CD4-positive, alpha-beta T cell treated with Interleukin-6 for 4 hours (primary cell): ENCODE data around the gene DHX8.
A peak's percentile ranks its signal among the peaks of the same experiment; 100 is the strongest.

Source experiments
- DNase-seq: peaks from one replicate; pipeline ENCODE4 v3.0.0-alpha.2; 2020; ENCODE audit warnings: mixed read lengths

The DHX8 gene

DNA sequence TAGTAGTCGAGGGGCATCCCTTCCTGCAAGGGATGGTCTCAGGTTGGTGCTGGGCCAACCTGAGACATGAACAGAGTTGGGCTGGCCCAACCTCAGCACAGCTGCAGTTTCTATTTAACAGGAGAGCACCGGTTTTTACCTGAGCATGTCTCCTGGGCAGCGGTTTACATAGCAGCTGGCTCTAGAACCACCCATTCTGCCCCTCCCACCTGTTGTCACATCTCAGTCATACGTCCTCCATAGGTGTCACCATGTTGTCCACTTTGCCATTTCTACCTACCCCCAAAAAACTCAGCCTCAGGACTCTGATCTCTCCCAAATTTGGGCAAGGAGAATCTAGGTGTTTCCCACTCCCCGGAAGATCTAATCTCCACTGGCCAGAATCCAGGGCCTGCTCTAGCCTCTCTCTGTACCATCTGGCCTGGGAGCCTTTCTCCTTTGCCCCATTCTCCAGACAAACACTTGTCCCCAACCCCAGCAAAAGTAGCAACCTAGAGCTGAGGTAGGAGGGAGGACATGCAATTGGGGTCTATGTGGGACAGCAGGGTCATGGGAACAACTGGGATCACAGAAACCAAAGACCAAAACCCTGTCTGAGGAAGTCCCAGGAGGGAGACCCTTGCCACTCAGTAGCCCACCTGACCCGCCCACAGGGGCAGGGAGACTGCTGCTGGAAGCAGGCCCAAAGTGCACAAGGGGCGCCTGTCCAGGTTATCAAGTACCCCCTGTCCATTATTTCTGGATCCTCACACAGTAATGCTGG, 43.3 kb downstream of the DHX8 start:
- DNase-seq, result no peak

DNA sequence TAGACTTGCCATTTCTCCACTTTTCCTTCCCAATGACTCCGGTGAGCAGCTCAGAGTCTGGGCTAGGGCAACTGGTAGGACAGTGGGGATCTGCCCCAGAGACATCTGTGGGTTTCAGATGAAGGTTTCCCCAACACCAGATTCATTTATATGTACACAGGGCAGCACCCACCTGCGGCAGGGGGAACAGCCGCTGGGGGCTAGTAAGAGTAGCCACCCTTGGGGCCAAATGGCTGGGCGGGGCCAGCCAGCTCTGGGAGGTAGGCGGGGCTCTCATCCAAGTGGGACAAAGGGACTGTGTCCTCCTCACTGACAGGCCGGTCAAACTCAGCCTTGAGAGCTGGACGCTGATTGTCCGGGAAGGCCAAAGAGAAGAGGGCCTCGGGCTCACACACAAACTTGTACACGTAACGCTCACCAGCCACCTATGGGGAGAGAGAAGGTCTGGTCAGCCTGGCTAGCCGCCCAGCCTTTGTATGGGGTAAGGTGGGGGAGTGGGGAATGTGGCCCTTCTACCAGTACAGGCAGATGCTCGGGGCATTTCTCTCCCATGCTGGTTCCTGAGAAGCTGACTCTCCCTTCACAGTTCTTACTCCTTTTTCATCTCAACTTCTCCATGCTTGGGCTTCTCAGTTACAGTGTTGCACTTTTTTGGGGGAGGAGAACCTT, 44.7 kb downstream of the DHX8 start:
- no peak for DNase-seq

DNA sequence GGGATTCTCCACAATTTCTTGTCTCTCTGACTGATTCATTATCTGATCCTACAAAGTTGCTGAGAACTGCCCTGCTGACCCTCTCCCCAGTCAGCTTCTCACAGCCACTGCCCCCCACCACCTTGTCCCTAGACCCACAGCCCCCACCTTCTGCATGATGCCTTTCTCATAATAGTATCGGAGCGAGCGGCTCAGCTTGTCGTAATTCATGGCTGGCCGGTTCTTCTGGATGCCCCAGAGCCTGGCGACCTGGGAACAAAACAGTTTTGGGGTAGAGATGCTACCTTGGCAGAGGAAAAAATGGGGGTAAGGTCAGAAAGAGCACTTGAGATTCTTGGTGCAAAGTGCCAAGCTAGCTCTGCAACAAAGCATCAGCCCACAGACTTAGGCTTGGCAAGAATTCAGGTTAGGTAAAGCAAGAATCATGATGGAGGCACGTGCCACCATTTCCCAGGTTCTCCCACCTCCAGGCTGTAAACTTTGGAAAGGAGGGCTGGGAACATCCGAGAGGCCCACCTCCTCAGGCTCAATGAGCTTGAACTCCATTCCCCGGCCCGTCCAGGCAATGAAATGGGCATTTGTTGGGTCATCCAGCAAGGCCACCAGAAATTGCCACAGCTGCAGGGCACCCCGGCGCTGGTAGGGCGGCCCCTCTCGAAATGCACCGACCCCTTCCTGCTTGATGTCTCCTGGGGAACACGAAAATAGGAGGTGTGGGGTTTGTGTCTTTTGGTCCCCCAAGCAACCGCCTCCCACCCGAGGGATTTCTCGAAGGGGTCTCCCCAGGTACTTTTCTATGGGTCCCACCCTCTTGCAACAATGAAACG, 45.4 kb downstream of the DHX8 start:
- DNase-seq, result no peak

DNA sequence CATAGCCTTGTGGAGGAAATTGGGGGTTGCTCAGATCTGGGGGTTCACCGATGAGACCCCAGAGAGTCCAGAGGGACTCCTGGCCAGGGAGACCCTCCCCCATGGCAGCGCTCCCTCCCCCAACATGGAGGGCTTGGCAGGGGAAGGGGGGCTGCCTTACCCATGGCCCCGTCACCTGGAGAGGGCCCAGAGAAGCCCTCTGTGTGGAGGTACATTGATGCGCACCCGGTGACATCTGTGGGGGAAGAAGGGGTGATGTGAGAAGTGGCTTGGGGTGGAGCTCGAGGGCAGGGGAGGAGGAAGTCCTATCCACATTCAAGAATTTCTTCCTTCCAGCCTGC, 46.1 kb downstream of the DHX8 start:
- no peak for DNase-seq

DNA sequence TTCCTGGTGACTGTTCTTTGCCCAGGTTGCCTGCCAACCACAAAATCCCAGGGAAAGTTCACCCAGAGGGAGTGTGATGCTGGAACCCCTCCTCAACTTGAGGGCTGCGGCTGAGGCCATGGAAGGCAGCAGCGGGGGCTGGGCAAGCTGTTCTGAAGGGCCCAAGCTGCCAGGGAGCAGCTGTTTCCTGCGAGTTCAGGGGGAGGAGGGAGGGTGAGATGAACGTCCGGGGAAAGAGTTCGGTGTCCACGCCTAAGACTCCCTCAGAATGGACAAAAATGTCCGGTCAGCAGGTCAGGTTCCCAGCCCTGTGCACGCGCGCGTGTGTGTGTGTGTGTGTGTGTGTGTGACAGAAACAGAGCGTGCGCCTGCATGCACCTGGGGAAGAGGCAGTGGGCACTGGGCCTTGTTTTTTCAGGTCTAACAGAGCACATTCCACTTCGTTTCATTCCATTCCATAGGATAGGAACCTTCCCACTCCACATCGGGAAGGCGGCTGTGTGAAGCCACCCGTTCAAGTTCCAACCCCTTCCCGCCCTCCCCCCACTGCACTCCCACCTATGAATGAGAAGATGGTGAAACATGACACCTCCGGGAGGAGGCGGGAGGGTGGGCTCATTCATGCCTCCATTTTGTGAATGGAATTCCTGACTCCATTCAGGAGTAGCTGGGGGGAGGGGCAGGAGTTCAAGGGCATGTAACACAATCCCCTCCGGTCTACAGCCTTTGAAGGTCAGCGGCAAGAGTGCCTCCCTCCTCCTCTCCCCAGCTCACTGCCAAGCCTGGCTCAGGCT, 46.7 kb downstream of the DHX8 start:
- DNase-seq, result no peak

DNA sequence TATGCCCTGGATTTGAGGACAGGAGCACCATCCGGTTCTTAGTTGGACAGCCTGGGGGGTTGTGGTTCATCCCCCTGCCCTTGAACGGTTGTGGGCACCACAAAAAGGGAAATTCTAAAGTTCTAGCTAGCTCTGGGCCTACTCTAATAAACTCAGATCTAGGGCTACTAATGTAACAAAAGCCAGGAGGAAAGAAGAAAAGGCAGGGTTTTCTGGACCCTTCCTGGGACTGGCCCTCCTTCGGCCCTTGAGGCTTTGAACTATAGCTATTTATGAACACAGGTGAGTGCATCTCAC, 47.3 kb downstream of the DHX8 start:
- no peak for DNase-seq

DNA sequence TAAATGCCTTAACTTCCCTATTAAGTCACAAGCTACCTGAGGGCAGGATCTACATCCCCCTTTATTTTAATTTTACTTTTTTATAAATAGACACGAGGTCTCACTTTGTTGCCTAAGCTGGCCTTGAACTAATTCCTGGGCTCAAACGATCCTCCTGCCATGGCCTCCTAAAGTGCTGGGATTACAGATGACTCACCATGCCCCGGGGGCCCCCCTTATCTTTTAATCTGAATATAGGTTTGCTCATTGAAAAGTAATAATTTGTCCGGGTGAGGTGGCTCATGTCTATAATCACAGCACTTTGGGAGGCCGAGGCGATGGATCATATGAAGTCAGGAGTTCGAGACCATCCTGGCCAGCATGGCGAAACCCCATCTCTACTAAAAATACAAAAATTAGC, 48.2 kb downstream of the DHX8 start:
- DNase-seq, result no peak

DNA sequence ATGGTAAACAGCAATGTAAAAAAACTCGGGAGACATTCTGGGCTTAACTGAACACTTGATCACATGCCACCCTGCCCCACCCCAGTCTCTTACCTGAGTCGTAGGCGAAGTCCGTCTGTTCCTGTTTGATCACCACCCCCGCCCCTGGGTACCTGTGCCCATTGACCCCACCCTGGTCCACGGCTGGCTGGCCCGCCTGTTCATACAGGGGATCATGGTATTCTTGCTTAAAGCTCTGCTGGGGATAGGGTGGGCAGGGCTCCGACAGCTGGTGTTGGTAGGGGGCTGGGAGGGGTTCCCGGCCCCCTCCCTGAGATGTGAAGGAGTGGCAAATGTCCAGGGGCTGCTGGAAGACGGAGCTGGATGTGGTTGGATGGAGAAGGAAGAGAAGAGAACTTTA, 48.8 kb downstream of the DHX8 start:
- DNase-seq, result no peak

DNA sequence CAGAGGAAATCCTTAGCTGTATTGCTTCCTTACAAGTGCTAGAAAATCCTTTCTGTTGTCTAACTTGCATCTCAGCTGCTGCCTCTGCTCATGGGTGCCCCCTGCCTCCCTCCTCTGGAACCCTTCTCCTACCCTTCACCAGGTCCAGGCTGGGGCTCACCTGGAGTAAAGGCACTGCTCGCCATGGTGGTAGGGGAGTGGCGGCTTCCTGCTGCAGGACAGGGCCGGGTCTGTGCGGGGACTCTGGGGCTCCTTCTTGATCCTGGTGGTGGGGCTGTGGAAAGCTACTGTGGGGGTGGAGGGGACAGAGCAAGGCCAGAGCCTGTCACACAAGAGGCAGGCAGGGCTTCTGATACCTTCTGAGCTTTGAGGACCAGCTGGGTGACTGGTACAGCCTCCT, 49.9 kb downstream of the DHX8 start:
- DNase-seq, result no peak

DNA sequence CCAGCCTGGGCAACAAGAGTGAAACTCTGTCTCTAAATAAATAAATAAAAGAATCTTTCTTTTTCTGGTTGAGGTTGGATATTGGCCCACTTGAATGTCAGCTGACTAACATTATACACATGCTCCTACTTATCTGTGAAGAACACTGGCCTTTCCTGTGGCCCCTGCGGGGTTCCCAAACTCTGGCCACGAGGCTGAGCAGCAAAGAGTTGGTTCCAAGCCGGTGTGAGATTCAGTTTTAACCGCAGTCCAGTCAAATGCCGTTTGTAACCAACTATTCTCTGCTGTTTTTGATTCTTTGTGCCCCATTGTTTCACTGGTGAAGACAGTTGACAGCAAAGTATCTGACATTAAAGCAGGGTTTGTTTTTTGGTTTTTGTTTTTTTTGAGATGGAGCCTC, 51.1 kb downstream of the DHX8 start:
- DNase-seq, result no peak

DNA sequence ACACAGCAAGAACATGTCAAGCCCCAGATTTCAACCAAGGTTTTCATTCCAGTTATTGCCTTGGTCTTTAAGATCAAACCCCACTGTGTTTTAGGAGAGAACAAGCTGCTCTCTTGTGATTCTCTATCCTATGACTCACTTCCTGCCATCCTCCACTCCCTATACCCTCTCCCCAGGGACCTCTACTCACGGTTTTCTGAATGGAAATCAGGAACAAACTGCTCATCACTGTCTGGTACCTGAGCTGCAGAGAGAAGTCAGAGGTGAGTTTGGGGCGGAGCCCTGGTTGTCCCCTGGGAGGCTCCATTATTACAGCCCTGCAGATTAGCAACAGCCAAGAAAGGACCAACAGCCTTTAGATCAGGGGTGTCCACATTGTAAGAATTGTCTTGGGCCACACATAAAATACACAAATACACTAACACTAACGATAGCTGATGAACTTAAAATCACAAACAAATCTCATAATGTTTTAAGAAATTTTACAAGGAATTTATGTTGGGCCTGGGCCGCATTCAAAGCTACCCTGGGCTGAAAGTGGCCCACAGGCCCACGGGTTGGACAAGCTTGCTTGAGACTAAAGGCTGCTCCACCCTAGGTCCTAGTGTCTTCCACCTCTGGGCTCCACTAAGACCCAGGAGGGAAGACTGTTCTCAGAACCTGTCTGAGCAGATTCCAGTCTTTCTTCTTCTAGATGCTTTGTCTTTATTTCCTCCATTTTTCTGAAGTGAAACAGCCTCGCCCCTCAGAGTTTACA, 52.6 kb downstream of the DHX8 start:
- DNase-seq, result no peak

DNA sequence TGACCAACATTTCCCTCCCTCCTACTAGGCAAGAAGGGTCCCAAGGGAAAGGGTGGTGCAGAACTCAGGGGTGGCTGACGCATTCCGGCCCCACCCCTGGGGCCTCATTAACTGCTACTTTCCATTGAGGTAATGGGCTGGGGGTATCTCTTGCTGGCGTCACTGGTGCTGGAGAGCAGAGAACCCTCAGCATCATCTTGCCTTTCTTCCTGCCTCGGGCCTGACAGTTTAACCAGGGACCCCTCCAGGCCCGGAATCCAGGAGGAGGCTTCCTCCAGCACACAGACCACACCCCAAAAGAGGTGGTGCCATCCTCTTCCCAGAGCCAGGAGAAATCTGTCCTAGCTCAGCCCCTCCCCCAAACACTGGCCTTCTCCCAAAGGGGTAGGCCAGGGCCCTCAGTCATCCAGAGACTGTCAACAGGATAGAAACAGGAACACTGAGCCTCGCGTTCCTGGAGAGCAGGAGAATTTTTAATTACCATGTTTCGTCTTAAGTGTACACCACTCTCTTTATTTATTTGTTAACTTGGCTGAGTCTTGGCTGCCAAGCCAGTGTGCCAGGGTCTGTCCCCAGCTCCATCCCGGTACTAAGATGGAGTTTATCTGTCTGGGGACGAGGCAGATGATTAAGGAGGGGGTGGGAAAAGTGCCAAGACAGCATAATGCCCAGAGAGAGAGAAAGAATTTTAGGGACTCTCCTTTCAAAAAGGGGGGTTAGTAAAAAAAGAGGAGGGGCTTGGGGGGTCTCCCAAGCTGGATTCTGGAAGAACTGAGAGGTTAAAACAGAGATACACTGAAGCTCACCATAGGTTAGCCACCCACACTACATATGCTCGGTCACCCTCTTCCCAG, 57.3 kb downstream of the DHX8 start:
- DNase-seq, result no peak

DNA sequence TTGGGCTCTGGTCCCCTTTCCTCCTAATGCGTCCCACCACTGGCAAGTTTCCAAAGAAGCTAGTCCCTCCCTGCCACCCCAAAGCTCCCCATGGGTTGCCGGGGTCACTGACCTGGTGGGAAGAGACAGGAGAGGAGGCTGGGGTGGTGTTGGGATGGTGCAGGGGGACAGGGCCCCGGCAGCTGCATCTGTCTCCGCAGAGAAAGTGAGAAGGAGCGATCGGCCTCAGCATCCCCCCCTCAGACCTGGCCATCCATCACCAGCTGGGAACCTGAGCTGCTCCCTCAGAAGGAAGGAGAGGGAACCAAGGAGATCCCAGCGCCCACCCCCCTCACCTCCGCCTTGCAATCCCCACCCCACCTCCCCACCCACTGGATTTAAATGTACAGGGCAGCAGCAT, 59.1 kb downstream of the DHX8 start:
- no peak for DNase-seq

DNA sequence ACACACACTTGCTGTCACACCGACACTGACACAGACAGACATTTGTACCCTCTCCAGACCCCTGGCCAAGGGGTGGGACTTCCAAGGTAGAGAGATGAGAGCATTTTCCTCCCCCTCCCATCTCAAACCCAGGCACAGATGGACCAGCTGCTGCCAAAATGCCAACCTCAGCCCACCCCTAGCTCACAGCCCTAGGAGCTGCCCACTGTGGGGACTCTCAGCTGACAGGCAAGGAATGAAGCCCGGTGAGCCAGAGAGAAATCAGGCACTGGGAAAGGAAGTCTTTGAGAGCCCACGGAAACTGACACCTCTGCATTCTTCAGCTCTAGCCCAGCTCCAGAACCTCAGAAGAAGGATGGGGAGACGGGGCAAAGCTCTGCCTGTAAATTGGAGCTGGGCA, 59.5 kb downstream of the DHX8 start:
- no peak for DNase-seq

DNA sequence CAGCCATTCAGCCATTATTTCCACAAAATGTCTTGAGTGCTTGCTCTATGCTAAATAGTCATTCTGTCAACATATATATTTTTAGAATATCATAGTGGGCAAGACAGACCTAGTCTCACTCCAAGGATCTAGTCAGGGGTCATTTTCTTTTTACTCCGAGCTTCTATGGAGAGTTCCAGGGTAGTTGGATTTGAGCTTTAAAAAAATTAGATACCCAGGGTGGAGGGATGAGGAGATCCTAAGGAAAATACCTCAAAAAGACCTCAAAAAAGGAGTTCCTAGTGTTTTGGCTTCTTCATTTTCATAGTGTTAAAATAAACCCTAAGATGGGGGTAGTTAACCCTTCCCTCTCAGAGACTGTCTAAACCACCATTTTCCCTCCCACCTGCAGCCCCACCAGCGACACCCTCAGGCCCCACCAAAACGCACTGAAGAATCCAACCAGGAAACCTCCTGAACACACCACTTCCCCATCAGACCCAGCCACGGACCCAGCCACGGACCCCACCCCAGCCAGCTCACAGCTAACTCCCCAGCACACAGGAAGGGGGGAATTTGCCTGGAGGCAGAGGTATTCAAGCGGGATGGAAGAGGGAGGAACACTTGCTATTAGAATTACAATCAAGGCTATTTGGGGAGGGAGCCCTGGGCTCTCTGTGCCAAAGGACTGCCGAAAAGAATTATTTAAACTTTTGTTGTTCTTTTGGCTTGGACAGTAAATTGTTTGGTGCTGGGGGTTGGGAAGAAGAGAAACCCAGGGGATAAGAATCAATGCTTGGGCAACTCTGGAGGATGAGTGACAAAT, 60.2 kb downstream of the DHX8 start:
- no peak for DNase-seq

DNA sequence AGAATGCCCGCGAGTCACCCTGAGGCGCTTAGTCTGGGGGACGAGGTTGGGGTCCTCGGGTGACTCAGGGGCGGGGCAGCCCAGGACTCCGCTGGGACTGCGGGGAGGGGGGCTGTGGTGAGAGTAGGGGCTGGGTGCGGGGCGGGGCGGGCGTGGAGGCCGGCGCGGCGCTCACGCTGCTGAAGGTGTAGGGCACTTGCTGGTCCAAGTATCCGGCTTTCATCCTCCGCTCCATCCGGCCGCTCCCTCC, 61.5 kb downstream of the DHX8 start:
- DNase-seq, result no peak

DNA sequence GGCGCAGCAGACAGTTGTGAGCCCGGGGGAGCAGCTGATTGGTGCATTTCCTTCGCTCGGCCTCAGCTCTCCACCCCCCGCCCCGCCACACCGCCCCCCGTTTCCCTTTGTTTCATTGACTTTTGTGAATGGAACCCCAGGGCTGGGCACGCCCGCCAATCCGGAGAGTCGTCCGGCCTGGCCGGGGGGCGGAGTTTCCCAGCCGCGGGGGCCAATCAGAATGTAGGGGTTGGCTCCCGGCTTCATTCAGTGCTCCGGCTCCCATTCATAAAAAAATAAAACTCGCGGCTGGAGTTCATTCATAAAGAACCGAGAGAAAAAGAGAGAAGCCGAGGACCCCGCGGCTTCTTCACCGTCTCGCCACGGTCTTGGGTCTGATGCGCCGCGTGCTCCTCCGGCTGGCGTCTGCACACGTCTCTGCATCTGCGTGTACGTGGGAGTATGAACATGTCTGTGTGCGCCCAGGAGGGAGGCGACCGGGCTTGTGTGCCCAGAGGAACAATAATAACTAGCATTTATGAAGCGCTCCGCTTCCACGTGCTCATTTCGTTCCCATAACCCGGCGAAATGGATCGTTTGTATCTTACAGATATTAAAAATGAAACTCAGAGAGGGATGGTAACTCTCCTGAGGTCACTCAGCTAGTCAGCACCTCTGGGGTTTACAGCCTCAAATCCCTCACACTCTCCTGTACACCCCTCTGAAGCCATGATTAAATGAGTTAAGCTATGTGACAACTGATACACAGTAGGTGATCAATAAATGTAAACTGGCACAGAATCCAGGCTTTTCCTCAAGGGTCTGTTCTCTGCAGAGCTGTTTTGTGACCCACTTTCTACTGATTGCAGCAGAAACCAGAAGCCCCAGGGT, 62.8 kb downstream of the DHX8 start, which contains the start of gene ETV4:
TSS of gene ETV4 (minus strand) at position 22 of the 870 bp plus-strand sequence. CDS start 723 bp downstream, outside the sequence.
- peak; percentile 94 for DNase-seq

DNA sequence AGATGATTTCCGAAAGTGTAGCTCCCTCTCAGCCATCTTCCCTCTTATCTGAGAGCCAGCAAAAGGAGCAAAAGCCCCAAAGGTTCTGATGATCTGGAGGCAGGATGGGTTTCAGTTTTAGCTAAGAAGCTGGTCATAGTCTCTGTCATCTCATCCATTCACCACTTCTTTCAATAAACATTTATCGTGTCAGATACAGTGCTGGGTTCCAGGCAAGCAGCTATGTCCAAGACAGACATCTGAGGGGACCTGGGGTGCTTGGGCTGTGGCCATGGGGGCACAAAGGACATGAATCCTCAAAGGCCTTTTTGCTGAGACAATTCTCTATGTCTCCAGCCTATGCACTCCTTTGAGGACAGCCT, 63.4 kb downstream of the DHX8 start:
- DNase-seq, result no peak

DNA sequence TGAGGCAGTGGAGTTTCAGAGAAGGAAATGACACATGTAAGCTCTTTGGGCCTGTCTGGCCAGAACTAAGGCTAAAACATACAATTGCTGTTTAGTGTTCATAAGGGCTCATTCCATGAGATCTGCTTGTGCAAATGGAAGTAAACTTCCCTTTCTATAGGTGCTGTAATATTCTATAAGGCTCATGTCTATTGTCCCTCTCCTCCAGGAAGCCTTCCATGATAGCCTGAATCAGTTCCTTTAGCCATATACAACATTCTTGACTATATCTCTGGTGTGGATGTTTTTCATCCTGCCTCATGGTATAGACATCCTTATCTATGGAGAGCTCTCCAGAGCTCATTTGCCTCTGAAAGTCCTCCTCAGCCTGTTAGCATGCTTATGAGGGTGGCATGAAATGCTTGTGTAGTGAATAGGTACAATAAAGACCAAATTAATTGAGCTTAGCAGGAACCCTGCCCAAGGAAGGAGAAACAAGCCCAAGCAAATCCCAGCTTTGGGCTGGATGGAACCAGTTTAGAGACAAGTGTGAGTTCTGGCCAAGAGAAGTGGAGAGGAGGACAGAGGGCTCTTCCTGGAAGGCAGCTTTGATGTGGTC, 64.0 kb downstream of the DHX8 start:
- no peak for DNase-seq
